Neural cell (in vitro differentiated cells): ENCODE results near the gene ELMO2.

Experiments used
- SMC3 ChIP-seq: fragments of 450-650 bp; conservative IDR thresholded peaks from 2 replicates; pipeline ENCODE4 v1.6.1; 2014; ENCODE audit warnings: antibody characterized with exemption, mild to moderate bottlenecking, moderate library complexity; ENCODE audit not compliant: poor library complexity
- TF ChIP-seq, protein P1 (sequence below): fragments of 450-650 bp; IDR thresholded peaks from 2 replicates; pipeline ENCODE4 v1.5.1; 2014; ENCODE audit warnings: antibody characterized with exemption, mild to moderate bottlenecking, moderate library complexity; ENCODE audit not compliant: poor library complexity, severe bottlenecking

GRCh38 chr20:46359233-46359751, 47.1 kb downstream of the ELMO2 start:
- no peak for TF ChIP-seq SMC3
- TF ChIP-seq, protein P1, sequence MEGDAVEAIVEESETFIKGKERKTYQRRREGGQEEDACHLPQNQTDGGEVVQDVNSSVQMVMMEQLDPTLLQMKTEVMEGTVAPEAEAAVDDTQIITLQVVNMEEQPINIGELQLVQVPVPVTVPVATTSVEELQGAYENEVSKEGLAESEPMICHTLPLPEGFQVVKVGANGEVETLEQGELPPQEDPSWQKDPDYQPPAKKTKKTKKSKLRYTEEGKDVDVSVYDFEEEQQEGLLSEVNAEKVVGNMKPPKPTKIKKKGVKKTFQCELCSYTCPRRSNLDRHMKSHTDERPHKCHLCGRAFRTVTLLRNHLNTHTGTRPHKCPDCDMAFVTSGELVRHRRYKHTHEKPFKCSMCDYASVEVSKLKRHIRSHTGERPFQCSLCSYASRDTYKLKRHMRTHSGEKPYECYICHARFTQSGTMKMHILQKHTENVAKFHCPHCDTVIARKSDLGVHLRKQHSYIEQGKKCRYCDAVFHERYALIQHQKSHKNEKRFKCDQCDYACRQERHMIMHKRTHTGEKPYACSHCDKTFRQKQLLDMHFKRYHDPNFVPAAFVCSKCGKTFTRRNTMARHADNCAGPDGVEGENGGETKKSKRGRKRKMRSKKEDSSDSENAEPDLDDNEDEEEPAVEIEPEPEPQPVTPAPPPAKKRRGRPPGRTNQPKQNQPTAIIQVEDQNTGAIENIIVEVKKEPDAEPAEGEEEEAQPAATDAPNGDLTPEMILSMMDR, result no peak
